H9 (cell line): ENCODE measurements around the gene IGSF3. TPM values are rescaled to one million over a fixed set of nuclear protein-coding genes. Genes with fewer than 3 reads are reported as not detected.

Experiments used
- DNase-seq: peaks from one replicate; pipeline ENCODE4 v3.0.0-alpha.2; 2017
- H2AFZ ChIP-seq: one replicate; pipeline ENCODE4 v1.6.1; 2013; ENCODE audit warnings: mild to moderate bottlenecking, low read length, control low read depth, moderate library complexity
- H2AK5ac ChIP-seq: 2 replicates; pipeline ENCODE4 v1.6.1; 2013; ENCODE audit warnings: low read length, control low read depth, mixed read lengths; ENCODE audit not compliant: insufficient read length
- H2BK120ac ChIP-seq: one replicate; pipeline ENCODE4 v1.6.1; 2013; ENCODE audit warnings: low read depth, mild to moderate bottlenecking, low read length, control low read depth, inconsistent platforms; ENCODE audit not compliant: poor library complexity, severe bottlenecking
- H2BK12ac ChIP-seq: 2 replicates; pipeline ENCODE4 v1.6.1; 2013; ENCODE audit warnings: low read length, control low read depth, mixed read lengths, low read depth; ENCODE audit not compliant: insufficient read length
- H2BK15ac ChIP-seq: 2 replicates; pipeline ENCODE4 v1.6.1; 2013; ENCODE audit warnings: low read depth, low read length, control low read depth
- H2BK20ac ChIP-seq: one replicate; pipeline ENCODE4 v1.6.1; 2013; ENCODE audit warnings: low read depth, mild to moderate bottlenecking, low read length, control low read depth, inconsistent platforms; ENCODE audit not compliant: poor library complexity, severe bottlenecking
- H2BK5ac ChIP-seq: 2 replicates; pipeline ENCODE4 v1.6.1; 2013; ENCODE audit warnings: low read length, control low read depth, mixed read lengths; ENCODE audit not compliant: insufficient read length
- H3K14ac ChIP-seq: 2 replicates; pipeline ENCODE4 v1.6.1; 2013; ENCODE audit warnings: low read length, control low read depth; ENCODE audit not compliant: insufficient read depth
- H3K18ac ChIP-seq: 2 replicates; pipeline ENCODE4 v1.6.1; 2013; ENCODE audit warnings: low read depth, mild to moderate bottlenecking, mixed read lengths, low read length, control low read depth; ENCODE audit not compliant: insufficient read length
- H3K23ac ChIP-seq: 2 replicates; pipeline ENCODE4 v1.6.1; 2013; ENCODE audit warnings: low read length, control low read depth, mixed read lengths, low read depth; ENCODE audit not compliant: insufficient read length
- H3K23me2 ChIP-seq: 2 replicates; pipeline ENCODE4 v1.6.1; 2013; ENCODE audit warnings: low read depth, mild to moderate bottlenecking, mixed read lengths, low read length, control low read depth; ENCODE audit not compliant: insufficient read length, poor library complexity, severe bottlenecking
- H3K27ac ChIP-seq: 2 replicates; pipeline ENCODE4 v1.5.1; 2013; ENCODE audit warnings: low read length, control low read depth, mixed read lengths, low read depth; ENCODE audit not compliant: insufficient read length
- H3K27me3 ChIP-seq: 2 replicates; pipeline ENCODE4 v1.6.1; 2013; ENCODE audit warnings: low read length, control low read depth, inconsistent platforms; ENCODE audit not compliant: insufficient read depth
- H3K4ac ChIP-seq: 2 replicates; pipeline ENCODE4 v1.6.1; 2013; ENCODE audit warnings: low read depth, mild to moderate bottlenecking, control low read depth, inconsistent platforms, low read length, moderate library complexity
- H3K4me1 ChIP-seq: 2 replicates; pipeline ENCODE4 v1.6.1; 2013; ENCODE audit warnings: low read length, control low read depth, inconsistent platforms; ENCODE audit not compliant: insufficient read depth
- H3K4me2 ChIP-seq: 2 replicates; pipeline ENCODE4 v1.6.1; 2013; ENCODE audit warnings: low read length, control low read depth, mixed read lengths; ENCODE audit not compliant: insufficient read length, insufficient read depth
- H3K56ac ChIP-seq: 2 replicates; pipeline ENCODE4 v1.6.1; 2013; ENCODE audit warnings: low read depth, mild to moderate bottlenecking, mixed read lengths, low read length, control low read depth; ENCODE audit not compliant: insufficient read length
- H3K79me1 ChIP-seq: 2 replicates; pipeline ENCODE4 v1.6.1; 2013; ENCODE audit warnings: low read depth, mild to moderate bottlenecking, moderate library complexity, low read length, control low read depth, inconsistent platforms; ENCODE audit not compliant: insufficient read depth, poor library complexity, severe bottlenecking
- H3K79me2 ChIP-seq: 2 replicates; pipeline ENCODE4 v1.6.1; 2013; ENCODE audit warnings: low read length, control low read depth, inconsistent platforms; ENCODE audit not compliant: insufficient read depth
- H3K9ac ChIP-seq: 2 replicates; pipeline ENCODE4 v1.6.1; 2013; ENCODE audit warnings: low read length, control low read depth, mixed read lengths; ENCODE audit not compliant: insufficient read length; ENCODE audit errors: extremely low read depth
- H3K9me3 ChIP-seq: one replicate; pipeline ENCODE4 v1.6.1; 2013; ENCODE audit warnings: low read depth, low read length, inconsistent platforms; ENCODE audit not compliant: control insufficient read depth
- H3T11ph ChIP-seq: one replicate; pipeline ENCODE4 v1.6.1; 2013; ENCODE audit warnings: mild to moderate bottlenecking, low read length, control low read depth, inconsistent platforms
- H4K20me1 ChIP-seq: one replicate; pipeline ENCODE4 v1.6.1; 2013; ENCODE audit not compliant: control insufficient read depth, insufficient read length, insufficient read depth
- H4K5ac ChIP-seq: 2 replicates; pipeline ENCODE4 v1.6.1; 2013; ENCODE audit warnings: low read depth, mild to moderate bottlenecking, mixed read lengths, low read length, control low read depth; ENCODE audit not compliant: insufficient read length
- H4K8ac ChIP-seq: replicated peaks from 2 replicates; pipeline ENCODE4 v1.6.1; 2013; ENCODE audit warnings: low read length, control low read depth, mixed read lengths, low read depth; ENCODE audit not compliant: insufficient read length
- H4K91ac ChIP-seq: 2 replicates; pipeline ENCODE4 v1.6.1; 2013; ENCODE audit warnings: low read depth, mild to moderate bottlenecking, moderate library complexity, mixed read lengths, low read length, control low read depth; ENCODE audit not compliant: insufficient read length
- H3K27ac Mint-ChIP-seq, 3 experiments: 2 replicates in 2 of 3; 3 replicates in 1 of 3; pipeline ENCODE4 v1.8.0; 2020 to 2021; ENCODE audit warnings: mixed read lengths in 3 of 3, mild to moderate bottlenecking in 1 of 3, moderate library complexity in 1 of 3
- H3K27me3 Mint-ChIP-seq: 2 replicates; pipeline ENCODE4 v1.8.0; 2021; ENCODE audit warnings: low read depth, mild to moderate bottlenecking, moderate library complexity, mixed read lengths
- H3K36me3 Mint-ChIP-seq, 3 experiments: 2 replicates in 2 of 3; 3 replicates in 1 of 3; pipeline ENCODE4 v1.8.0; 2020 to 2021; ENCODE audit warnings: low read depth in 3 of 3, mixed read lengths in 3 of 3; ENCODE audit not compliant: insufficient read depth in 1 of 3
- H3K4me1 Mint-ChIP-seq, 2 experiments: 2 replicates each; pipeline ENCODE4 v1.8.0; 2020; ENCODE audit warnings: mixed read lengths in 2 of 2
- H3K4me3 Mint-ChIP-seq, 2 experiments: 2 replicates in 1 of 2; 3 replicates in 1 of 2; pipeline ENCODE4 v1.8.0; 2020 to 2021; ENCODE audit warnings: mild to moderate bottlenecking in 2 of 2, mixed read lengths in 2 of 2, moderate library complexity in 1 of 2
- H3K9me3 Mint-ChIP-seq, 2 experiments: 2 replicates in 1 of 2; 3 replicates in 1 of 2; pipeline ENCODE4 v1.8.0; 2020; ENCODE audit warnings: mild to moderate bottlenecking in 2 of 2, mixed read lengths in 2 of 2, moderate library complexity in 1 of 2
- WGBS: extraction: QIAGEN DNeasy Blood & Tissue Kit; methylation state at CpG from one replicate; pipeline ENCODE4 v1.1.7; 2013; ENCODE audit warnings: missing lambda C conversion rate, low lambda C conversion rate, mixed read lengths; ENCODE audit not compliant: insufficient read length; ENCODE audit errors: extremely low coverage; 5-methylcytosine and 5-hydroxymethylcytosine counted together
- total RNA-seq: library from RNA; stranded (reverse); gene quantifications from 2 replicates; pipeline ENCODE4 v1.2.1, GENCODE V29; 2021
- TF ChIP-seq, protein P1 (sequence below): fragments of 200-600 bp; sonication (generic); conservative IDR thresholded peaks from 3 replicates; pipeline ENCODE4 v1.8.0; 2021; ENCODE audit warnings: antibody characterized with exemption, mild to moderate bottlenecking

Gene IGSF3
- total RNA-seq, 1 experiment from 2014 or later, result 19.1 TPM

DNA sequence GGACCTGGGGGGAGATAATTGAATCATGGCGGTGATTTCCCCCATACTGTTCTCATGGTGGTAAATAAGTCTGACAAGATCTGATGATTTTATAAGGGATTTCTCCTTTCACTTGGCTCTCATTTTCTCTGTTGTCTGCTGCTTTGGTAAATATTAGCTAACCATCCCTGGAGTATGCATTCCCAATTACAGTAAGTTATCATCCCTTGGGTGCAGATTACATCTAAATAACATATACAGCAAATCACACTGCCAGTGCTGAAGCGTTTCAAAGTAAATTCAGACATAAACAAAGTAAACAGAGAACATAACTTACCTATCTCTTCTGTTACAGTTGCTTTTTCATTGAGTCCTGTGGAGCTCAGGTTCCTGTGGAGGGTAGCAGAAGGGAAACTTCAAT lies 38.6 kb upstream of the IGSF3 start:
- Histone ChIP-seq H4K5ac (no peak overlapping the region), H4K8ac (no peak overlapping the region), H3K4ac (no peak overlapping the region), H3K9me3 (no peaks in the 10 kb centered on the region), H2BK12ac (no peak overlapping the region), H3K79me2 (no peaks in the 10 kb centered on the region), H3K14ac (no peak overlapping the region), H3T11ph (no peak overlapping the region), H3K27ac (no peak overlapping the region), H2AFZ (no peak overlapping the region), H3K56ac (no peak overlapping the region), H3K9ac (no peak overlapping the region), H3K79me1 (no peaks in the 10 kb centered on the region), H2BK20ac (no peak overlapping the region), H3K4me2 (no peak overlapping the region), H4K91ac (no peak overlapping the region), H2BK15ac (no peak overlapping the region), H3K18ac (no peak overlapping the region), H3K4me1 (no peaks in the 10 kb centered on the region), H3K27me3 (no peaks in the 10 kb centered on the region), H4K20me1 (no peaks in the 10 kb centered on the region), H2BK5ac (no peak overlapping the region), H2AK5ac (no peak overlapping the region), H3K23ac (no peak overlapping the region), H3K23me2 (no peaks in the 10 kb centered on the region), H2BK120ac (no peak overlapping the region)
- TF ChIP-seq, protein P1, sequence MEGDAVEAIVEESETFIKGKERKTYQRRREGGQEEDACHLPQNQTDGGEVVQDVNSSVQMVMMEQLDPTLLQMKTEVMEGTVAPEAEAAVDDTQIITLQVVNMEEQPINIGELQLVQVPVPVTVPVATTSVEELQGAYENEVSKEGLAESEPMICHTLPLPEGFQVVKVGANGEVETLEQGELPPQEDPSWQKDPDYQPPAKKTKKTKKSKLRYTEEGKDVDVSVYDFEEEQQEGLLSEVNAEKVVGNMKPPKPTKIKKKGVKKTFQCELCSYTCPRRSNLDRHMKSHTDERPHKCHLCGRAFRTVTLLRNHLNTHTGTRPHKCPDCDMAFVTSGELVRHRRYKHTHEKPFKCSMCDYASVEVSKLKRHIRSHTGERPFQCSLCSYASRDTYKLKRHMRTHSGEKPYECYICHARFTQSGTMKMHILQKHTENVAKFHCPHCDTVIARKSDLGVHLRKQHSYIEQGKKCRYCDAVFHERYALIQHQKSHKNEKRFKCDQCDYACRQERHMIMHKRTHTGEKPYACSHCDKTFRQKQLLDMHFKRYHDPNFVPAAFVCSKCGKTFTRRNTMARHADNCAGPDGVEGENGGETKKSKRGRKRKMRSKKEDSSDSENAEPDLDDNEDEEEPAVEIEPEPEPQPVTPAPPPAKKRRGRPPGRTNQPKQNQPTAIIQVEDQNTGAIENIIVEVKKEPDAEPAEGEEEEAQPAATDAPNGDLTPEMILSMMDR, result no peak
- H3K9me3 Mint-ChIP-seq, result peaks cover 16 to 17% of the 10 kb centered on the region in 2 experiments; a peak in 4 of 5 replicates
- H3K4me3 Mint-ChIP-seq, result no peak overlapping the region
- peaks cover 3 to 14% (median 6%) of the 10 kb centered on the region in 3 experiments; a peak in 5 of 7 replicates for H3K36me3 Mint-ChIP-seq
- H3K4me1 Mint-ChIP-seq, result peaks cover 4 to 6% of the 10 kb centered on the region in 2 experiments
- peaks cover 3% of the 10 kb centered on the region; the same call in 1 of the 2 replicates for H3K27me3 Mint-ChIP-seq
- no CpG with 5 or more reads among the region's 2 CpGs for WGBS
- no peak overlapping the region for H3K27ac Mint-ChIP-seq
- DNase-seq, result no peak
